ENCODE data around the gene TBP. TPM values are rescaled to one million over a fixed set of nuclear protein-coding genes. Genes with fewer than 3 reads are reported as not detected.

Gene TBP
- total RNA-seq, 1 experiment from 2014 or later = 20.6 TPM

- no peak for DNase-seq (ENCODE audit: low spot score)
- no peak for ATAC-seq
- H3K27me3 Mint-ChIP-seq (ENCODE audit: low read depth) = no peaks in the 10 kb centered on the region; the same call in 1 of the 2 replicates
- H3K4me3 Mint-ChIP-seq = no peak overlapping the region
- TF ChIP-seq AR (CRISPR knock-in tag; IDR thresholded peaks at IDR 0.05) (no peak), FOXK1 (CRISPR knock-in tag; IDR thresholded peaks at IDR 0.05) (no peak), CBFB (CRISPR knock-in tag; IDR thresholded peaks at IDR 0.05; ENCODE audit: low read depth) (no peak), ATF2 (CRISPR knock-in tag; IDR thresholded peaks at IDR 0.05; ENCODE audit: borderline replicate concordance, low read depth) (no peak), NR1H2 (CRISPR knock-in tag; IDR thresholded peaks at IDR 0.05) (no peak), RORB (CRISPR knock-in tag; IDR thresholded peaks at IDR 0.05) (no peak), JAZF1 (CRISPR knock-in tag; IDR thresholded peaks at IDR 0.05) (no peak), JUN (CRISPR knock-in tag; IDR thresholded peaks at IDR 0.05) (no peak)
- TF ChIP-seq, protein P1, sequence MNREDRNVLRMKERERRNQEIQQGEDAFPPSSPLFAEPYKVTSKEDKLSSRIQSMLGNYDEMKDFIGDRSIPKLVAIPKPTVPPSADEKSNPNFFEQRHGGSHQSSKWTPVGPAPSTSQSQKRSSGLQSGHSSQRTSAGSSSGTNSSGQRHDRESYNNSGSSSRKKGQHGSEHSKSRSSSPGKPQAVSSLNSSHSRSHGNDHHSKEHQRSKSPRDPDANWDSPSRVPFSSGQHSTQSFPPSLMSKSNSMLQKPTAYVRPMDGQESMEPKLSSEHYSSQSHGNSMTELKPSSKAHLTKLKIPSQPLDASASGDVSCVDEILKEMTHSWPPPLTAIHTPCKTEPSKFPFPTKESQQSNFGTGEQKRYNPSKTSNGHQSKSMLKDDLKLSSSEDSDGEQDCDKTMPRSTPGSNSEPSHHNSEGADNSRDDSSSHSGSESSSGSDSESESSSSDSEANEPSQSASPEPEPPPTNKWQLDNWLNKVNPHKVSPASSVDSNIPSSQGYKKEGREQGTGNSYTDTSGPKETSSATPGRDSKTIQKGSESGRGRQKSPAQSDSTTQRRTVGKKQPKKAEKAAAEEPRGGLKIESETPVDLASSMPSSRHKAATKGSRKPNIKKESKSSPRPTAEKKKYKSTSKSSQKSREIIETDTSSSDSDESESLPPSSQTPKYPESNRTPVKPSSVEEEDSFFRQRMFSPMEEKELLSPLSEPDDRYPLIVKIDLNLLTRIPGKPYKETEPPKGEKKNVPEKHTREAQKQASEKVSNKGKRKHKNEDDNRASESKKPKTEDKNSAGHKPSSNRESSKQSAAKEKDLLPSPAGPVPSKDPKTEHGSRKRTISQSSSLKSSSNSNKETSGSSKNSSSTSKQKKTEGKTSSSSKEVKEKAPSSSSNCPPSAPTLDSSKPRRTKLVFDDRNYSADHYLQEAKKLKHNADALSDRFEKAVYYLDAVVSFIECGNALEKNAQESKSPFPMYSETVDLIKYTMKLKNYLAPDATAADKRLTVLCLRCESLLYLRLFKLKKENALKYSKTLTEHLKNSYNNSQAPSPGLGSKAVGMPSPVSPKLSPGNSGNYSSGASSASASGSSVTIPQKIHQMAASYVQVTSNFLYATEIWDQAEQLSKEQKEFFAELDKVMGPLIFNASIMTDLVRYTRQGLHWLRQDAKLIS (CRISPR knock-in tag; IDR thresholded peaks at IDR 0.05; ENCODE audit: borderline replicate concordance) = no peak
- TF ChIP-seq, protein P2, sequence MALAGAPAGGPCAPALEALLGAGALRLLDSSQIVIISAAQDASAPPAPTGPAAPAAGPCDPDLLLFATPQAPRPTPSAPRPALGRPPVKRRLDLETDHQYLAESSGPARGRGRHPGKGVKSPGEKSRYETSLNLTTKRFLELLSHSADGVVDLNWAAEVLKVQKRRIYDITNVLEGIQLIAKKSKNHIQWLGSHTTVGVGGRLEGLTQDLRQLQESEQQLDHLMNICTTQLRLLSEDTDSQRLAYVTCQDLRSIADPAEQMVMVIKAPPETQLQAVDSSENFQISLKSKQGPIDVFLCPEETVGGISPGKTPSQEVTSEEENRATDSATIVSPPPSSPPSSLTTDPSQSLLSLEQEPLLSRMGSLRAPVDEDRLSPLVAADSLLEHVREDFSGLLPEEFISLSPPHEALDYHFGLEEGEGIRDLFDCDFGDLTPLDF (CRISPR knock-in tag; IDR thresholded peaks at IDR 0.05) = no peak
- TF ChIP-seq, protein P3, sequence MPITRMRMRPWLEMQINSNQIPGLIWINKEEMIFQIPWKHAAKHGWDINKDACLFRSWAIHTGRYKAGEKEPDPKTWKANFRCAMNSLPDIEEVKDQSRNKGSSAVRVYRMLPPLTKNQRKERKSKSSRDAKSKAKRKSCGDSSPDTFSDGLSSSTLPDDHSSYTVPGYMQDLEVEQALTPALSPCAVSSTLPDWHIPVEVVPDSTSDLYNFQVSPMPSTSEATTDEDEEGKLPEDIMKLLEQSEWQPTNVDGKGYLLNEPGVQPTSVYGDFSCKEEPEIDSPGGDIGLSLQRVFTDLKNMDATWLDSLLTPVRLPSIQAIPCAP (CRISPR knock-in tag; IDR thresholded peaks at IDR 0.05) = no peak
- peaks cover 61% of the 10 kb centered on the region for H3K9me3 Mint-ChIP-seq
- H3K4me1 Mint-ChIP-seq = peaks cover 25% of the 10 kb centered on the region
- H3K36me3 Mint-ChIP-seq = peaks cover 61% of the 10 kb centered on the region
- ChIA-PET POLR2A (no interaction called here), CTCF (interaction anchor here (0.6 kb wide), 1 partner anchor 15 kb away, joined by 3 read pairs; no protein-coding TSS in a partner anchor)
- H3K27ac Mint-ChIP-seq = no peak overlapping the region
These were observed 36.6 kb downstream of the TBP start for GRCh38 chr6:170590725-170591124.

DNA sequence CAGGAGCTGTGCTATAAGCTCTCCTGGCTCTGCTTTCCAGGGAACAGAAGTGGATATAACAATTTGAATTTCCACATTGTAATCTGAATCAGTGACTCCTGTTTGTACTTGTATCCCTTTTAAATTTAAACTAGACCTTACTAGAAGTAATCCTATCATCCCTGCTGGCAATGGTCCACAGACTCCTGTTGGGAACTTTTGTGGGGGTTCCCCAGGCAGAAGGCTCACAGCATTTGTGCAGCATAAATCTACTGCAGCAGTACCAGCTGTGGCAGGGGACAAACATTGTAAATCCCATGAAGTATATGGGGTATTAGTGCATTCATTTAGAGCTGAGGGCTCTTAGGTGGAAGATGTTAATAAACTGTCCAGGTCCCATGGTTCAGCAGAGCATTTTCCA is 42.3 kb downstream of the TBP start:
- no peak for ATAC-seq
- TF ChIP-seq, protein P2 (CRISPR knock-in tag; IDR thresholded peaks at IDR 0.05) = no peak
- TF ChIP-seq FOXP4 (CRISPR knock-in tag; IDR thresholded peaks at IDR 0.05) (no peak), TEAD4 (CRISPR knock-in tag; IDR thresholded peaks at IDR 0.05) (no peak), ZNF425 (CRISPR knock-in tag; conservative IDR thresholded peaks at IDR 0.05) (no peak)
- TF ChIP-seq, protein P4, sequence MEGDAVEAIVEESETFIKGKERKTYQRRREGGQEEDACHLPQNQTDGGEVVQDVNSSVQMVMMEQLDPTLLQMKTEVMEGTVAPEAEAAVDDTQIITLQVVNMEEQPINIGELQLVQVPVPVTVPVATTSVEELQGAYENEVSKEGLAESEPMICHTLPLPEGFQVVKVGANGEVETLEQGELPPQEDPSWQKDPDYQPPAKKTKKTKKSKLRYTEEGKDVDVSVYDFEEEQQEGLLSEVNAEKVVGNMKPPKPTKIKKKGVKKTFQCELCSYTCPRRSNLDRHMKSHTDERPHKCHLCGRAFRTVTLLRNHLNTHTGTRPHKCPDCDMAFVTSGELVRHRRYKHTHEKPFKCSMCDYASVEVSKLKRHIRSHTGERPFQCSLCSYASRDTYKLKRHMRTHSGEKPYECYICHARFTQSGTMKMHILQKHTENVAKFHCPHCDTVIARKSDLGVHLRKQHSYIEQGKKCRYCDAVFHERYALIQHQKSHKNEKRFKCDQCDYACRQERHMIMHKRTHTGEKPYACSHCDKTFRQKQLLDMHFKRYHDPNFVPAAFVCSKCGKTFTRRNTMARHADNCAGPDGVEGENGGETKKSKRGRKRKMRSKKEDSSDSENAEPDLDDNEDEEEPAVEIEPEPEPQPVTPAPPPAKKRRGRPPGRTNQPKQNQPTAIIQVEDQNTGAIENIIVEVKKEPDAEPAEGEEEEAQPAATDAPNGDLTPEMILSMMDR (IDR thresholded peaks at IDR 0.05) = no peak
- TF ChIP-seq, protein P5, sequence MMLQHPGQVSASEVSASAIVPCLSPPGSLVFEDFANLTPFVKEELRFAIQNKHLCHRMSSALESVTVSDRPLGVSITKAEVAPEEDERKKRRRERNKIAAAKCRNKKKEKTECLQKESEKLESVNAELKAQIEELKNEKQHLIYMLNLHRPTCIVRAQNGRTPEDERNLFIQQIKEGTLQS (CRISPR knock-in tag; conservative IDR thresholded peaks at IDR 0.05) = no peak

More for the DNA sequence above, 42.3 kb downstream of the TBP start:
- Mint-ChIP-seq H3K27me3 (ENCODE audit: low read depth) (no peaks in the 10 kb centered on the region; the same call in 1 of the 2 replicates), H3K4me3 (no peak overlapping the region), H3K27ac (no peak overlapping the region), H3K4me1 (peaks cover 36% of the 10 kb centered on the region), H3K36me3 (peaks cover 32% of the 10 kb centered on the region), H3K9me3 (peaks cover 38% of the 10 kb centered on the region)
- DNase-seq (ENCODE audit: low spot score) = no peak
- CTCF ChIA-PET = no interaction called here
- POLR2A ChIA-PET = no interaction called here
